ENCODE measurements around the gene TPSG1. TPM values are rescaled to one million over a fixed set of nuclear protein-coding genes. Genes with fewer than 3 reads are reported as not detected.
"Not testable (repeated sequence)": the region's sequence is repeated elsewhere in the genome, so short reads cannot be mapped to it uniquely, and the experiment has no call there.

The TPSG1 gene
- total and polyA plus RNA-seq, 5 donors, result 0.21 TPM; not detected in 4

DNA sequence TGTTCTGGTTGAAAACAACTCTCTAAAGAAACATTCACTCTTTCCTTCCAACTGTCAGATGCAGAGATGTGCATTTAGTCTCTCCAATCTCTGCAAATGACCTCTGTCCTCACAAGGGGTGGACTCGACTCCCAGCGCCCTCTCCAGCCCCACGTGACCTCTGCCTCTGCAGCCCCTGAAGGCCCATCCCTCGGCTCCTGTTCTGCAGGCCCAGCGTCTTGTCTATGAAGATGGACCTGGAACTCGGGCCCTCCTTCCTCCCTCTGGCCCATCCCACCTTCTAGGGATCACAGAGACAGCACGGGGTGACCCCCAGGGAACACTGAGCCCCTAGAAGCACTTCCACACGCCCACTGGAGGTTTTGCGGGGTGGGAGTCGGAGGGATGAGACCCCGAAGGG, 18.3 kb upstream of the TPSG1 start:
- WGBS, result 52% methylated on average over 7 of the region's 11 CpGs
- intact Hi-C loops (cut with DNase I), result not testable (repeated sequence)

DNA sequence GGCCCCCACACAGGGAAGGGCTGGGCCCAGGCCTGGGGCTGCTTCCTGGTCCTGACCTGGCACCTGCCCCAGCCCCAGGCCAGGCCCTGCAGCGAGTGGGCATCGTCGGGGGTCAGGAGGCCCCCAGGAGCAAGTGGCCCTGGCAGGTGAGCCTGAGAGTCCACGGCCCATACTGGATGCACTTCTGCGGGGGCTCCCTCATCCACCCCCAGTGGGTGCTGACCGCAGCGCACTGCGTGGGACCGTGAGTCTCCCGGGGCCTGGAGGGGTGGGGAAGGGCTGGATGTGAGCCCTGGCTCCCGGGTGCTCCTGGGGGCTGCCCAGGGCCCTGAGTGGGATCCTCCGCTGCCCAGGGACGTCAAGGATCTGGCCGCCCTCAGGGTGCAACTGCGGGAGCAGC, 16.0 kb upstream of the TPSG1 start:
- H3K27ac ChIP-seq (ENCODE audit: low read length); H3K9me3 ChIP-seq (ENCODE audit: control insufficient read depth, low read length); H3K27me3 ChIP-seq (ENCODE audit: control insufficient read depth, insufficient read depth); H3K4me3 ChIP-seq (ENCODE audit: low read length); DNase-seq; intact Hi-C loops (cut with DNase I); H3K4me1 ChIP-seq (ENCODE audit: control insufficient read depth, insufficient read depth, low read length): not testable (repeated sequence)
- peak; percentile 4 to 18 for ATAC-seq
- WGBS, result 79% methylated on average over 11 of the region's 15 CpGs

More for the DNA sequence above, 18.3 kb upstream of the TPSG1 start:
- H3K27me3 ChIP-seq (ENCODE audit: control insufficient read depth, insufficient read depth); H3K4me3 ChIP-seq (ENCODE audit: low read length); H3K9me3 ChIP-seq (ENCODE audit: control insufficient read depth, low read length); DNase-seq; H3K27ac ChIP-seq (ENCODE audit: low read length); ATAC-seq; H3K4me1 ChIP-seq (ENCODE audit: control insufficient read depth, insufficient read depth, low read length): not testable (repeated sequence)

DNA sequence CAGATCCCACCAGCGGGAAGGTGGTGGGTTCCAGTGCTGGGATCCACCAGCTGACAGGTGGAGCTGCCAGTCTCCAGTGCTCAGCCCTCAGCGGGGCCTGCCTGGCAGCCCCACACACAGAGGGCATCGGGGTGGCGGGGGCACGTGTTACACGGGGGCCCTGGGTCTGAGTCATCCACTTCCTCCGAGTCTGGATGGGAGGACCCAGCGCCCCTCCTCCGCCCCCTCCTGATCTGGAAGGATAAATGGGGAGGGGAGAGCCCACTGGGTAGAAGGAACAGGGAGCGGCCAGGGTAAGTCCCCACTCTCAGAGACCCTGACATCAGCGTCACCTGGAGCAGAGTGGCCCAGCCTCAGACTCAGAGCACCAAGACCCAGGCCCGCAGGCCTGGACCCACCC, 15.4 kb upstream of the TPSG1 start, which contains the start of gene TPSAB1:
Gene TPSAB1, plus strand, starts transcription at position 270 of the 400 bp plus-strand sequence. CDS start 234 bp downstream, outside the sequence.
- H3K9me3 ChIP-seq (ENCODE audit: control insufficient read depth, low read length); intact Hi-C loops (cut with DNase I); H3K27me3 ChIP-seq (ENCODE audit: control insufficient read depth, insufficient read depth); ATAC-seq; DNase-seq; H3K4me3 ChIP-seq (ENCODE audit: low read length); H3K27ac ChIP-seq (ENCODE audit: low read length); H3K4me1 ChIP-seq (ENCODE audit: control insufficient read depth, insufficient read depth, low read length): not testable (repeated sequence)
- 64% methylated on average over 8 of the region's 12 CpGs for WGBS

DNA sequence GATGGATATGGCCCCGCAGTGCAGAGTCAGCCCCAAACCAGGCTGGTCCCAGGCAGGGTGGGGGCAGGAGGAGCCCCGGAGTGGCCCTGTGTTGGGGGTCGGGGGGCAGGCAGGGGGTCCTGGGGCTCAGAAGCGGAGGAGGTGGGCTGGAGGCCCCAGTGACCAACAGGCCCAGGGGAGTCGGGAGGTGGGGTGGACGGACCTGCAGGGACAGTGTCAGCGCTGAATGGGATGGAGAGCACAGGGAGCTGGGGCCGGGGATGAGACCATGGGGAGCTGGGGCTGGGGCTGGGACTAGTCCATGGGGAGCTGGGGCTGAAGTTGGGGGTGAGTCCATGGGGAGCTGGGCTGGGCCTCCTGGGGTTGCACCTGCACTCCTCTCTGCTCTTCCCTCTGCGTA, 14.5 kb upstream of the TPSG1 start:
- intact Hi-C loops (cut with DNase I); H3K9me3 ChIP-seq (ENCODE audit: control insufficient read depth, low read length); ATAC-seq; H3K27ac ChIP-seq (ENCODE audit: low read length); H3K4me1 ChIP-seq (ENCODE audit: control insufficient read depth, insufficient read depth, low read length); H3K4me3 ChIP-seq (ENCODE audit: low read length); H3K27me3 ChIP-seq (ENCODE audit: control insufficient read depth, insufficient read depth): not testable (repeated sequence)
- 74% methylated on average over 9 of the region's 9 CpGs for WGBS
- DNase-seq, result peak in 2 of 3 donors; percentile 19 to 38

DNA sequence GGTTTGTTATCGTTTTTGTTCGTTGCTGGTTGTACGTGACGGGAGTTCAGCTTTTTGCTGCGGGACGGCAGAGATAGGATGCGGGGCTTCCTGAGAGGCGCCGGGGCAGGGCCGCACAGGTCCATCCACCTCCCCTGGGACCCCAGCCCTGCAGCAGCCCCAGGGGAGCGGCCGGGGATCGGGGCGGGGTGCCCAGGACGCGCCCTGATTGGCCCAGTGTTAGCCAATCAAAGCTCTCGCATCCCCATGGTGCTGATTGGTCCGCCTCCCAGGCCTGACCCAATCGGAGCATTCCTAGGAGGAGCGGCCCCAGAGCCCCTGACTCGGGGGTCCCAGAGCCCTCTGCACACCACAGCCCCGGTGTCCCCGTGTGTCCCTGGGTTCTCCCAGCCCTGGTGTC, 13.8 kb upstream of the TPSG1 start:
- H3K27me3 ChIP-seq (ENCODE audit: control insufficient read depth, insufficient read depth); H3K27ac ChIP-seq (ENCODE audit: low read length); H3K4me3 ChIP-seq (ENCODE audit: low read length); ATAC-seq; H3K9me3 ChIP-seq (ENCODE audit: control insufficient read depth, low read length); H3K4me1 ChIP-seq (ENCODE audit: control insufficient read depth, insufficient read depth, low read length); intact Hi-C loops (cut with DNase I): not testable (repeated sequence)
- 69% methylated on average over 18 of the region's 23 CpGs for WGBS
- DNase-seq, result peak in 2 of 3 donors; percentile 33 to 36

DNA sequence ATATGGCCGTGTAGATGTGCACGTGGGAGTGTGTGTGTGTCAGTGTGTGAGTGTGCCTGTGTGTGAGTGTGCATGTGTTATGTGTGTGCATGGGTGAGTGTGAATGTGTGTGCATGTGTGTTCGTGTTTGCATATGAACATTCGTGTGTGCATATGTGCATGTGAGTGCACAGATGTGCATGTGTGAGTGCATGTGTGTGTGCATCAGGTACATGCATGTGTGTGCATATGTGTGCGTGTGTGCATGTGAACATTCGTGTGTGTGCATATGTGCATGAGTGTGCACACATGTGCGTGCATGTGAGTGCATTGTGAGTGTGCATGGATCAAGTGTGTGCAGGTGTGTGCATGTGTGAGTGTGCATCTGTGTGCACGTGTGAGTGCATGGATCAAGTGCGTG, 12.9 kb upstream of the TPSG1 start:
- WGBS, result 82% methylated on average over 9 of the region's 9 CpGs
- intact Hi-C loops (cut with DNase I), result no loop called here
- no peaks in the 10 kb centered on the region for H3K9me3 ChIP-seq (ENCODE audit: control insufficient read depth, low read length)
- H3K27ac ChIP-seq (ENCODE audit: low read length), result no peak overlapping the region
- H3K4me3 ChIP-seq (ENCODE audit: low read length), result no peak overlapping the region
- H3K27me3 ChIP-seq (ENCODE audit: control insufficient read depth, insufficient read depth), result no peaks in the 10 kb centered on the region
- DNase-seq (peak in 1 of 3 donors; percentile 43), ATAC-seq (no peak)
- H3K4me1 ChIP-seq (ENCODE audit: control insufficient read depth, insufficient read depth, low read length), result no peaks in the 10 kb centered on the region

DNA sequence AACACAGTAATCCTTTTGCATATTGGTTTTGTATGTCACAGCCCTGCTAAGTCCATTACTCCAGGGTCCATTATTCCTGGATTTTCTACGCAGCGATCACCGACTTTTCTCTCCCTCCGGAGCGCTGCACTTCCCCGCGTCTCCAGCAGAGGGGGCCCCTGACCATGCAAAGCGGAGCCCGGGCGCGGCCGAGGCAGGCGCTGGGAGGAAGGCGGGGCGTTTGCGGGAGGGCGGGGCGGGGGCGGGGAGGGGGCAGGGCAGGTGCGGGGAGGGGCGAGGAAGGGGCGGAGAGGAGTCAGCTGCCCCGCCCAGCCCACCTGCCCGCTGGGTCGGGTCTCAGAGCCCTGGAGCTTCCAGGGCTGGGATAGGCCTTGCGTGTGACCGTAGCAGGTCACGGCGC, 11.6 kb upstream of the TPSG1 start:
- H3K4me1 ChIP-seq (ENCODE audit: control insufficient read depth, insufficient read depth, low read length); H3K9me3 ChIP-seq (ENCODE audit: control insufficient read depth, low read length); intact Hi-C loops (cut with DNase I); H3K27ac ChIP-seq (ENCODE audit: low read length); H3K4me3 ChIP-seq (ENCODE audit: low read length); DNase-seq; H3K27me3 ChIP-seq (ENCODE audit: control insufficient read depth, insufficient read depth): not testable (repeated sequence)
- WGBS, result no CpG with 5 or more reads among the region's 29 CpGs
- peak; percentile 18 to 42 for ATAC-seq

DNA sequence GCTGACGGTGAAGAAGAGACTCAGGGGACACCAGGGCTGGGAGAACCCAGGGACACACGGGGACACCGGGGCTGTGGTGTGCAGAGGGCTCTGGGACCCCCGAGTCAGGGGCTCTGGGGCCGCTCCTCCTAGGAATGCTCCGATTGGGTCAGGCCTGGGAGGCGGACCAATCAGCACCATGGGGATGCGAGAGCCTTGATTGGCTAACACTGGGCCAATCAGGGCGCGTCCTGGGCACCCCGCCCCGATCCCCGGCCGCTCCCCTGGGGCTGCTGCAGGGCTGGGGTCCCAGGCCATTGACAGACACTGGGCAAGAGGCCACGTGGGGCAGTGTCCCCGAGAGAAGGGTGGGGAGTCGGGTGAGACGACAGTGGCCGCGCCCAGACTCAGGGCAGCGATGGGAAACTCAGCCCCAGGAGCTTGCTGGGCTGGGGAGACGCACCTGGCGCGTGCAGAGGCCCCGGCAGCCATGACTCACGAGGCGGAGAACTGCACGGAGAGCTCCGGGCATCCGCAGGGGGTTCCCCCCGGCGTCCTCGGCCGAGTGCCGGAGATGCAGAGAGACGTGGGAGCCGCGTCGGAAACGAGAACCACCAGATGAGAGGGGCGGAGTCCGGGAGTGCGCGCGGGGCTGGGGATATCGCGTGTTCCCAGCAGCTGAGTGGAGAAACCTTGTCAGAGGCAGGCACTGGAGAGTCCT, 7.1 kb upstream of the TPSG1 start:
- H3K4me3 ChIP-seq (ENCODE audit: low read length); intact Hi-C loops (cut with DNase I); H3K4me1 ChIP-seq (ENCODE audit: control insufficient read depth, insufficient read depth, low read length); H3K27ac ChIP-seq (ENCODE audit: low read length); DNase-seq; H3K9me3 ChIP-seq (ENCODE audit: control insufficient read depth, low read length); H3K27me3 ChIP-seq (ENCODE audit: control insufficient read depth, insufficient read depth): not testable (repeated sequence)
- ATAC-seq, result peak; percentile 39 to 41
- WGBS, result no CpG with 5 or more reads among the region's 47 CpGs

DNA sequence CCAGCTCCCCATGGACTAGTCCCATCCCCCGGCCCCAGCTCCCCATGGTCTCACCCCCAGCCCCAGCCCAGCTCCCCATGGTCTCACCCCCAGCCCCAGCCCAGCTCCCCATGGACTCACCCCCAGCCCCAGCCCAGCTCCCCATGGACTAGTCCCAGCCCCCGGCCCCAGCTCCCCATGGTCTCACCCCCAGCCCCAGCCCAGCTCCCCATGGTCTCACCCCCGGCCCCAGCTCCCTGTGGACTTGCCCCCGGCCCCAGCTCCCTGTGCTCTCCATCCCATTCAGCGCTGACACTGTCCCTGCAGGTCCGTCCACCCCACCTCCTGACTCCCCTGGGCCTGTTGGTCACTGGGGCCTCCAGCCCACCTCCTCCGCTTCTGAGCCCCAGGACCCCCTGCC, 6.2 kb upstream of the TPSG1 start:
- intact Hi-C loops (cut with DNase I); ATAC-seq; H3K27ac ChIP-seq (ENCODE audit: low read length); H3K9me3 ChIP-seq (ENCODE audit: control insufficient read depth, low read length); DNase-seq; H3K4me3 ChIP-seq (ENCODE audit: low read length); H3K4me1 ChIP-seq (ENCODE audit: control insufficient read depth, insufficient read depth, low read length); H3K27me3 ChIP-seq (ENCODE audit: control insufficient read depth, insufficient read depth): not testable (repeated sequence)
- WGBS, result 81% methylated on average over 7 of the region's 7 CpGs

DNA sequence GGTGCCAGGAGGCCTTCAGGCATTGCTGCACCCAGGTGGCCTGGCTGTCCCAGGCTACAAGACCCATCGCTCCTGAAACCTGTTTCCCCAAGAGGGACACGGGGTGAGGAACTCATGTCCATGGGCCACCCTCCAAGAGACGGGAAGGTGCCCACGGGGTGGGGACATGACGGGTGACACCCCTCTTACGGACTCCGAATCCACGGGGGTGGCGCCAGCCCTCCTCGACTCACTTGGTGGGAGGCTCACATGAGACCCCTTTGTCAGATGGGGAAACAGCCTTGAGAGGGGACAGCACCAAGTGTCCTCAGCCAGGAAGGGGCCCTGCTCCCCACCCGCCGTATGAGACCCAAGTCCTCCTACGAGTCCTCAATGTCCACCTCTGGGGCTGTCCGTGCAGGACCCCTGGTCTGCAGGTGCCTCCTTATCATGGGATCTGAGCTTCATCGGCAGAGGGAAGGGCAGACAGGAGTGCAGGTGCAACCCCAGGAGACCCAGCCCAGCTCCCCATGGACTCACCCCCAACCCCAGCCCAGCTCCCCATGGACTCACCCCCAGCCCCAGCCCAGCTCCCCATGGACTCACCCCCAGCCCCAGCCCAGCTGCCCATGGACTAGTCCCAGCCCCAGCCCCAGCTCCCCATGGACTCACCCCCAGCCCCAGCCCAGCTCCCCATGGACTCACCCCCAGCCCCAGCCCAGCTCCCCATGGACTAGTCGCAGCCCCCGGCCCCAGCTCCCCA, 5.6 kb upstream of the TPSG1 start:
- H3K27me3 ChIP-seq (ENCODE audit: control insufficient read depth, insufficient read depth); H3K27ac ChIP-seq (ENCODE audit: low read length); intact Hi-C loops (cut with DNase I); H3K4me1 ChIP-seq (ENCODE audit: control insufficient read depth, insufficient read depth, low read length); H3K4me3 ChIP-seq (ENCODE audit: low read length); H3K9me3 ChIP-seq (ENCODE audit: control insufficient read depth, low read length); ATAC-seq: not testable (repeated sequence)
- WGBS, result 83% methylated on average over 17 of the region's 17 CpGs
- peak in 2 of 3 donors; percentile 33 to 57 for DNase-seq

DNA sequence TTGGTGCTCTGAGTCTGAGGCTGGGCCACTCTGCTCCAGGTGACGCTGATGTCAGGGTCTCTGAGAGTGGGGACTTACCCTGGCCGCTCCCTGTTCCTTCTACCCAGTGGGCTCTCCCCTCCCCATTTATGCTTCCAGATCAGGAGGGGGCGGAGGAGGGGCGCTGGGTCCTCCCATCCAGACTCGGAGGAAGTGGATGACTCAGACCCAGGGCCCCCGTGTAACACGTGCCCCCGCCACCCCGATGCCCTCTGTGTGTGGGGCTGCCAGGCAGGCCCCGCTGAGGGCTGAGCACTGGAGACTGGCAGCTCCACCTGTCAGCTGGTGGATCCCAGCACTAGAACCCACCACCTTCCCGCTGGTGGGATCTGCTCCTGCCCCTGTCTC, 5.0 kb upstream of the TPSG1 start, which contains the start of gene TPSB2:
Gene TPSB2, minus strand, starts transcription at position 101 of the 387 bp plus-strand sequence. CDS start 233 bp downstream, outside the sequence.
- DNase-seq; H3K4me3 ChIP-seq (ENCODE audit: low read length); H3K27ac ChIP-seq (ENCODE audit: low read length); H3K9me3 ChIP-seq (ENCODE audit: control insufficient read depth, low read length); ATAC-seq; H3K4me1 ChIP-seq (ENCODE audit: control insufficient read depth, insufficient read depth, low read length); intact Hi-C loops (cut with DNase I); H3K27me3 ChIP-seq (ENCODE audit: control insufficient read depth, insufficient read depth): not testable (repeated sequence)
- WGBS, result 59% methylated on average over 6 of the region's 11 CpGs
